Endothelial cell (in vitro differentiated cells): ENCODE measurements around the gene ARMH3. TPM values are rescaled to one million over a fixed set of nuclear protein-coding genes. Genes with fewer than 3 reads are reported as not detected.

Source experiments
- DNase-seq: peaks from one replicate; pipeline ENCODE4 v3.0.0; 2021; ENCODE audit warnings: low spot score
- H3K27ac Mint-ChIP-seq: one replicate; pipeline ENCODE4 v1.8.0; 2021; ENCODE audit warnings: mixed read lengths, inconsistent platforms; ENCODE audit not compliant: unreplicated experiment
- H3K27me3 Mint-ChIP-seq: one replicate; pipeline ENCODE4 v1.8.0; 2021; ENCODE audit warnings: mild to moderate bottlenecking, moderate library complexity, mixed read lengths, inconsistent platforms; ENCODE audit not compliant: unreplicated experiment
- H3K36me3 Mint-ChIP-seq: one replicate; pipeline ENCODE4 v1.8.0; 2021; ENCODE audit warnings: mild to moderate bottlenecking, low read depth, mixed read lengths, inconsistent platforms; ENCODE audit not compliant: unreplicated experiment
- H3K4me1 Mint-ChIP-seq: one replicate; pipeline ENCODE4 v1.8.0; 2021; ENCODE audit warnings: mild to moderate bottlenecking, mixed read lengths, inconsistent platforms; ENCODE audit not compliant: unreplicated experiment
- H3K4me3 Mint-ChIP-seq: one replicate; pipeline ENCODE4 v1.8.0; 2021; ENCODE audit warnings: mild to moderate bottlenecking, mixed read lengths, inconsistent platforms; ENCODE audit not compliant: unreplicated experiment
- H3K9me3 Mint-ChIP-seq: one replicate; pipeline ENCODE4 v1.8.0; 2021; ENCODE audit warnings: mixed read lengths, inconsistent platforms; ENCODE audit not compliant: unreplicated experiment
- CTCF ChIP-seq: fragments of 200-600 bp; sonication (generic); IDR thresholded peaks from one replicate; pipeline ENCODE4 v1.5.0; 2021; ENCODE audit warnings: antibody characterized with exemption; ENCODE audit not compliant: unreplicated experiment
- total RNA-seq: library from RNA; stranded (reverse); fragmentation: NEBNext Ultra II Directional; extraction: Animal tissue kit (Norgen Biotek cat#: 25700); gene quantifications from one replicate; pipeline ENCODE4 v1.2.1, GENCODE V29; 2021; ENCODE audit not compliant: unreplicated experiment

Gene ARMH3
- total RNA-seq, 1 donor from 2014 or later = 20.5 TPM

- Mint-ChIP-seq H3K9me3 (no peaks in the 10 kb centered on the region), H3K36me3 (peaks cover 34% of the 10 kb centered on the region), H3K27me3 (peaks cover 4% of the 10 kb centered on the region), H3K27ac (no peak overlapping the region), H3K4me3 (no peak overlapping the region), H3K4me1 (peaks cover 15% of the 10 kb centered on the region)
- no peak for TF ChIP-seq CTCF
- no peak for DNase-seq
Observed at GRCh38 chr10:102004376-102004775, 51.6 kb downstream of the ARMH3 start.

GRCh38 chr10:102003541-102003940 is 52.4 kb downstream of the ARMH3 start:
- Mint-ChIP-seq H3K27ac (no peak overlapping the region), H3K4me3 (no peak overlapping the region), H3K27me3 (peaks cover 4% of the 10 kb centered on the region), H3K9me3 (no peaks in the 10 kb centered on the region), H3K4me1 (peaks cover 15% of the 10 kb centered on the region), H3K36me3 (peaks cover 34% of the 10 kb centered on the region)
- no peak for TF ChIP-seq CTCF
- DNase-seq = no peak

GRCh38 chr10:102001435-102002068 is 54.4 kb downstream of the ARMH3 start:
- TF ChIP-seq CTCF = no peak
- Mint-ChIP-seq H3K36me3 (peaks cover 30% of the 10 kb centered on the region), H3K4me1 (peaks cover 13% of the 10 kb centered on the region), H3K4me3 (no peak overlapping the region), H3K27ac (peak overlapping the region; percentile 55), H3K9me3 (no peaks in the 10 kb centered on the region), H3K27me3 (peaks cover 4% of the 10 kb centered on the region)
- DNase-seq = no peak

GRCh38 chr10:101997803-101998202 is 58.2 kb downstream of the ARMH3 start:
- DNase-seq = no peak
- Mint-ChIP-seq H3K36me3 (peaks cover 20% of the 10 kb centered on the region), H3K9me3 (no peaks in the 10 kb centered on the region), H3K27me3 (peaks cover 6% of the 10 kb centered on the region), H3K4me3 (no peak overlapping the region), H3K4me1 (peaks cover 13% of the 10 kb centered on the region), H3K27ac (no peak overlapping the region)
- TF ChIP-seq CTCF = no peak

GRCh38 chr10:101995451-101996063 is 60.4 kb downstream of the ARMH3 start:
- H3K4me1 Mint-ChIP-seq = no peaks in the 10 kb centered on the region
- peaks cover 2% of the 10 kb centered on the region for H3K27me3 Mint-ChIP-seq
- no peak overlapping the region for H3K27ac Mint-ChIP-seq
- no peak for DNase-seq
- TF ChIP-seq CTCF = no peak
- H3K4me3 Mint-ChIP-seq = no peak overlapping the region
- H3K9me3 Mint-ChIP-seq = no peaks in the 10 kb centered on the region
- peaks cover 23% of the 10 kb centered on the region for H3K36me3 Mint-ChIP-seq
